Neural cell (in vitro differentiated cells): ENCODE results near the gene CCT5. TPM values are rescaled to one million over a fixed set of nuclear protein-coding genes. Genes with fewer than 3 reads are reported as not detected.

Experiments used
- H2AFZ ChIP-seq: fragments of 200-600, 300-800 bp; sonication (generic), shearing (Covaris generic); 2 replicates; pipeline ENCODE4 v1.6.0; 2014; ENCODE audit warnings: low read depth, mild to moderate bottlenecking, antibody characterized with exemption, low read length, moderate library complexity
- H3F3A ChIP-seq: fragments of 200-600 bp; shearing (Covaris generic); 2 replicates; pipeline ENCODE4 v1.6.1; 2016; ENCODE audit warnings: mild to moderate bottlenecking, moderate library complexity, mixed read lengths, antibody characterized with exemption, low read length; ENCODE audit not compliant: insufficient read depth, poor library complexity, severe bottlenecking
- H3K27ac ChIP-seq: fragments of 200-600, 300-800 bp; sonication (generic), shearing (Covaris generic); 2 replicates; pipeline ENCODE4 v1.5.1; 2014; ENCODE audit warnings: mild to moderate bottlenecking, low read length, moderate library complexity
- H3K27me3 ChIP-seq: fragments of 300-800, 200-600 bp; sonication (generic), shearing (Covaris generic); 2 replicates; pipeline ENCODE4 v1.6.0; 2014; ENCODE audit warnings: mild to moderate bottlenecking, low read depth, low read length, moderate library complexity; ENCODE audit not compliant: insufficient read depth
- H3K36me3 ChIP-seq: fragments of 300-800, 200-600 bp; sonication (generic), shearing (Covaris generic); 2 replicates; pipeline ENCODE4 v1.5.1; 2014; ENCODE audit warnings: mild to moderate bottlenecking, antibody characterized with exemption, low read length, moderate library complexity; ENCODE audit not compliant: insufficient read depth
- H3K4me2 ChIP-seq: fragments of 300-800, 200-600 bp; sonication (generic), shearing (Covaris generic); 2 replicates; pipeline ENCODE4 v1.6.0; 2014; ENCODE audit warnings: mild to moderate bottlenecking, low read length
- H3K4me3 ChIP-seq: fragments of 300-800, 200-600 bp; sonication (generic), shearing (Covaris generic); 2 replicates; pipeline ENCODE4 v1.5.1; 2014; ENCODE audit warnings: mild to moderate bottlenecking, low read length, moderate library complexity
- H3K79me2 ChIP-seq: fragments of 200-600 bp; shearing (Covaris generic); replicated peaks from 2 replicates; pipeline ENCODE4 v1.6.0; 2014; ENCODE audit warnings: mild to moderate bottlenecking, low read length, moderate library complexity; ENCODE audit not compliant: insufficient read depth
- H3K9ac ChIP-seq: fragments of 300-800, 200-600 bp; sonication (generic), shearing (Covaris generic); 2 replicates; pipeline ENCODE4 v1.6.1; 2016; ENCODE audit warnings: mild to moderate bottlenecking, low read length, mixed read lengths
- H3K9me2 ChIP-seq: fragments of 200-600 bp; shearing (Covaris generic); 2 replicates; pipeline ENCODE4 v1.6.1; 2016; ENCODE audit warnings: mild to moderate bottlenecking, low read length, mixed read lengths; ENCODE audit not compliant: insufficient read depth
- H3K9me3 ChIP-seq: fragments of 200-600, 300-800 bp; sonication (generic), shearing (Covaris generic); 2 replicates; pipeline ENCODE4 v1.6.1; 2016; ENCODE audit warnings: mild to moderate bottlenecking, mixed run types, low read length, moderate library complexity, mixed read lengths
- H4K20me1 ChIP-seq: fragments of 200-600 bp; shearing (Covaris generic); 2 replicates; pipeline ENCODE4 v1.6.1; 2016; ENCODE audit warnings: mild to moderate bottlenecking, mixed run types; ENCODE audit not compliant: insufficient read depth
- CTCF ChIP-seq: fragments of 450-650 bp; IDR thresholded peaks from 2 replicates; pipeline ENCODE4 v1.5.1; 2014; ENCODE audit warnings: antibody characterized with exemption, mild to moderate bottlenecking, moderate library complexity; ENCODE audit not compliant: poor library complexity, severe bottlenecking
- EP300 ChIP-seq: fragments of 450-650 bp; conservative IDR thresholded peaks from 2 replicates; pipeline ENCODE4 v1.6.1; 2014; ENCODE audit warnings: antibody characterized with exemption, mild to moderate bottlenecking, moderate library complexity; ENCODE audit not compliant: poor library complexity, severe bottlenecking
- EZH2 ChIP-seq: fragments of 200-600, 300-800 bp; shearing (Covaris generic), sonication (generic); IDR thresholded peaks from 2 replicates; pipeline ENCODE4 v1.6.1; 2014; ENCODE audit warnings: antibody characterized with exemption, low read length, borderline replicate concordance, mild to moderate bottlenecking; ENCODE audit not compliant: insufficient read depth, poor library complexity, severe bottlenecking
- MXI1 ChIP-seq: fragments of 450-650 bp; conservative IDR thresholded peaks from 2 replicates; pipeline ENCODE4 v1.6.1; 2014; ENCODE audit warnings: antibody characterized with exemption, mild to moderate bottlenecking; ENCODE audit not compliant: poor library complexity, severe bottlenecking
- POLR2AphosphoS5 ChIP-seq: IDR thresholded peaks from 2 replicates; pipeline ENCODE4 v1.6.1; 2012
- RAD21 ChIP-seq: fragments of 450-650 bp; conservative IDR thresholded peaks from 2 replicates; pipeline ENCODE4 v1.6.1; 2014; ENCODE audit warnings: antibody characterized with exemption, mild to moderate bottlenecking, moderate library complexity
- REST ChIP-seq: IDR thresholded peaks from 2 replicates; pipeline ENCODE4 v1.6.1; 2012; ENCODE audit warnings: borderline replicate concordance
- SMC3 ChIP-seq: fragments of 450-650 bp; conservative IDR thresholded peaks from 2 replicates; pipeline ENCODE4 v1.6.1; 2014; ENCODE audit warnings: antibody characterized with exemption, mild to moderate bottlenecking, moderate library complexity; ENCODE audit not compliant: poor library complexity
- TAF1 ChIP-seq: IDR thresholded peaks from 2 replicates; pipeline ENCODE4 v1.6.1; 2012; ENCODE audit warnings: low read depth
- polyA plus RNA-seq: library from polyadenylated mRNA; depleted of rRNA; stranded (reverse); fragments of >200 nt; gene quantifications from 2 replicates; pipeline ENCODE4 v1.2.3, GENCODE V29; 2014

Gene CCT5
- polyA plus RNA-seq, 1 donor from 2014 or later, result 455 TPM

- H4K20me1 ChIP-seq, result no peaks in the 10 kb centered on the region
- no peak overlapping the region for H3K27ac ChIP-seq
- peaks cover 6% of the 10 kb centered on the region for H3K27me3 ChIP-seq
- H3K4me3 ChIP-seq, result no peak overlapping the region
- no peaks in the 10 kb centered on the region for H3K9me2 ChIP-seq
- H3K9ac ChIP-seq, result no peak overlapping the region
- no peak overlapping the region for H3K4me2 ChIP-seq
- H3K36me3 ChIP-seq, result no peaks in the 10 kb centered on the region
- H2AFZ ChIP-seq, result no peak overlapping the region
- H3F3A ChIP-seq, result no peaks in the 10 kb centered on the region
- no peaks in the 10 kb centered on the region for H3K9me3 ChIP-seq
- no peaks in the 10 kb centered on the region for H3K79me2 ChIP-seq
- TF ChIP-seq SMC3 (no peak), RAD21 (no peak), EP300 (no peak), TAF1 (no peak), CTCF (no peak), MXI1 (no peak), EZH2 (no peak), POLR2AphosphoS5 (no peak), REST (no peak)
These were observed 54.9 kb downstream of the CCT5 start for GRCh38 chr5:10304932-10305331.

- no peak overlapping the region for H3K9ac ChIP-seq
- no peaks in the 10 kb centered on the region for H3K79me2 ChIP-seq
- no peaks in the 10 kb centered on the region for H3K9me2 ChIP-seq
- no peak overlapping the region for H3K27ac ChIP-seq
- H3K27me3 ChIP-seq, result peaks cover 6% of the 10 kb centered on the region
- H3K36me3 ChIP-seq, result no peaks in the 10 kb centered on the region
- H3K4me3 ChIP-seq, result no peak overlapping the region
- no peaks in the 10 kb centered on the region for H3F3A ChIP-seq
- H4K20me1 ChIP-seq, result no peaks in the 10 kb centered on the region
- TF ChIP-seq CTCF, result no peak
- TF ChIP-seq EZH2, result no peak
- no peak for TF ChIP-seq POLR2AphosphoS5
- TF ChIP-seq EP300, result no peak
- no peak for TF ChIP-seq SMC3
- no peak for TF ChIP-seq MXI1
- no peak for TF ChIP-seq REST
- TF ChIP-seq RAD21, result no peak
- TF ChIP-seq TAF1, result no peak
- H3K4me2 ChIP-seq, result no peak overlapping the region
- H2AFZ ChIP-seq, result no peak overlapping the region
- H3K9me3 ChIP-seq, result no peaks in the 10 kb centered on the region
These were observed 56.0 kb downstream of the CCT5 start for GRCh38 chr5:10306114-10306513.
